SU-DHL-6 (cell line): Measurements from ENCODE around the gene GABRQ.
"Not testable (repeated sequence)": the region's sequence is repeated elsewhere in the genome, so short reads cannot be mapped to it uniquely, and the experiment has no call there.

ENCODE experiments used
- CTCF ChIP-seq: fragments of 200-600 bp; sonication (generic); IDR thresholded peaks from one replicate; pipeline ENCODE4 v1.5.1; 2017; ENCODE audit warnings: antibody characterized with exemption, mild to moderate bottlenecking, low read length, moderate library complexity; ENCODE audit not compliant: insufficient read depth, poor library complexity, severe bottlenecking
- EZH2phosphoT487 ChIP-seq: fragments of 200-600 bp; sonication (generic), shearing (Covaris generic); conservative IDR thresholded peaks from 2 replicates; pipeline ENCODE4 v1.6.1; 2018; ENCODE audit warnings: mild to moderate bottlenecking, antibody characterized with exemption, low read length, moderate library complexity, mixed read lengths

DNA sequence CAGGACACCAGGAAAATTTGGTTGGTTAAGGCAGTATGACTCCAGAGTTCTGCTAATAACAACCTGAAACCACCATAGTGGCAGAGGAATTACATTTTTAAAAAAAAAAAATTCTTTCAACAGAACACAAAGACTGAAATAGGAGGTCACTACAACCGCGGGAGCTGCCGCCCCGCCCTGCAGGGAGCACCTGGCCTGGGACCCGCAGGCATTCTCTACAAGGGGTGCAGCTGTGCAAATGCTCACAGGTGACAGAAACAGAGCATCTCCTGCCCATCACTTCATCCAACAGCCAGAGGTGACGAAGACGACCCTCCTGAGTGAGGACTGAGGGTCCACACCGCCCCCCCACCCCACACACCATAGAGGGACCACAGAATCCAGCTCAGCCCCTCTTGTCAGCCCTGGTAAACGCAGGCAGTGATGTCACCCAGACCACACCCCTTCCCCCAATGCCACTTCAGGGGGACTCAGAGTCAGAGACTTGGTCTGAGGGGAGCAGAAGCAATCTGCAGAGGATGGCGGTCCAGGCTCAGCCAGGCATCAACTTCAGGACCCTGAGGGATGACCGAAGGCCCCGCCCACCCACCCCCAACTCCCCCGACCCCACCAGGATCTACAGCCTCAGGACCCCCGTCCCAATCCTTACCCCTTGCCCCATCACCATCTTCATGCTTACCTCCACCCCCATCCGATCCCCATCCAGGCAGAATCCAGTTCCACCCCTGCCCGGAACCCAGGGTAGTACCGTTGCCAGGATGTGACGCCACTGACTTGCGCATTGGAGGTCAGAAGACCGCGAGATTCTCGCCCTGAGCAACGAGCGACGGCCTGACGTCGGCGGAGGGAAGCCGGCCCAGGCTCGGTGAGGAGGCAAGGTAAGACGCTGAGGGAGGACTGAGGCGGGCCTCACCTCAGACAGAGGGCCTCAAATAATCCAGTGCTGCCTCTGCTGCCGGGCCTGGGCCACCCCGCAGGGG is 60.5 kb downstream of the GABRQ start, which contains the start of gene MAGEA3:
- not testable (repeated sequence) for TF ChIP-seq EZH2phosphoT487, CTCF
